Trophoblast cell (in vitro differentiated cells and primary cell): Measurements from ENCODE around the gene ARNT2.

Source experiments
- DNase-seq, 2 donors: peaks; one replicate each; pipeline ENCODE4 v3.0.0-alpha.2; 2016
- H2AFZ ChIP-seq: 2 replicates; pipeline ENCODE4 v1.6.1; 2013; ENCODE audit warnings: low read length, moderate library complexity, mild to moderate bottlenecking; ENCODE audit not compliant: insufficient read depth, poor library complexity
- H2AK5ac ChIP-seq: 2 replicates; pipeline ENCODE4 v1.6.1; 2013; ENCODE audit warnings: mild to moderate bottlenecking, low read length
- H2BK120ac ChIP-seq: 2 replicates; pipeline ENCODE4 v1.6.1; 2013; ENCODE audit warnings: low read length, mild to moderate bottlenecking, moderate library complexity; ENCODE audit not compliant: insufficient read depth, poor library complexity
- H2BK12ac ChIP-seq: 2 replicates; pipeline ENCODE4 v1.6.1; 2013; ENCODE audit warnings: mild to moderate bottlenecking, low read length, moderate library complexity
- H2BK5ac ChIP-seq: 2 replicates; pipeline ENCODE4 v1.6.1; 2013; ENCODE audit warnings: low read length, low read depth, moderate library complexity, mild to moderate bottlenecking; ENCODE audit not compliant: poor library complexity
- H3K14ac ChIP-seq: 2 replicates; pipeline ENCODE4 v1.6.1; 2013; ENCODE audit warnings: mild to moderate bottlenecking, low read length
- H3K18ac ChIP-seq: 2 replicates; pipeline ENCODE4 v1.6.1; 2013; ENCODE audit warnings: mild to moderate bottlenecking, low read length
- H3K23ac ChIP-seq: 2 replicates; pipeline ENCODE4 v1.6.1; 2013; ENCODE audit warnings: low read length
- H3K27ac ChIP-seq: 2 replicates; pipeline ENCODE4 v1.5.1; 2013; ENCODE audit warnings: low read depth, mild to moderate bottlenecking, inconsistent platforms, low read length, moderate library complexity
- H3K27me3 ChIP-seq: 2 replicates; pipeline ENCODE4 v1.6.1; 2013; ENCODE audit warnings: inconsistent platforms, mild to moderate bottlenecking, low read length, moderate library complexity; ENCODE audit not compliant: insufficient read depth
- H3K36me3 ChIP-seq, 2 experiments: 1 replicate in 1 of 2; 2 replicates in 1 of 2; pipeline ENCODE4 v1.6.1; 2013; ENCODE audit warnings: low read length in 2 of 2, mild to moderate bottlenecking in 2 of 2, moderate library complexity in 1 of 2; ENCODE audit not compliant: insufficient read depth in 2 of 2, control insufficient read depth in 1 of 2
- H3K4ac ChIP-seq: 2 replicates; pipeline ENCODE4 v1.6.1; 2013; ENCODE audit warnings: low read depth, mild to moderate bottlenecking, low read length, moderate library complexity
- H3K4me1 ChIP-seq, 2 experiments: 1 replicate in 1 of 2; 2 replicates in 1 of 2; pipeline ENCODE4 v1.6.1; 2013; ENCODE audit warnings: low read length in 2 of 2, mild to moderate bottlenecking in 2 of 2, moderate library complexity in 1 of 2; ENCODE audit not compliant: insufficient read depth in 2 of 2, control insufficient read depth in 1 of 2
- H3K4me2 ChIP-seq: 2 replicates; pipeline ENCODE4 v1.6.1; 2013; ENCODE audit warnings: inconsistent platforms, mild to moderate bottlenecking, low read length, moderate library complexity
- H3K4me3 ChIP-seq: 2 replicates; pipeline ENCODE4 v1.5.1; 2013; ENCODE audit warnings: mild to moderate bottlenecking, low read depth, low read length, inconsistent platforms
- H3K79me1 ChIP-seq: one replicate; pipeline ENCODE4 v1.6.1; 2013; ENCODE audit warnings: low read length
- H3K79me2 ChIP-seq: 2 replicates; pipeline ENCODE4 v1.6.1; 2013; ENCODE audit warnings: low read length, mild to moderate bottlenecking; ENCODE audit not compliant: control insufficient read depth, insufficient read depth, poor library complexity
- H3K9ac ChIP-seq: 2 replicates; pipeline ENCODE4 v1.6.1; 2013; ENCODE audit warnings: mild to moderate bottlenecking, low read length
- H3K9me3 ChIP-seq: 2 replicates; pipeline ENCODE4 v1.6.1; 2013; ENCODE audit warnings: low read depth, mild to moderate bottlenecking, control low read depth, inconsistent platforms, low read length; ENCODE audit not compliant: insufficient read depth
- H4K12ac ChIP-seq: 2 replicates; pipeline ENCODE4 v1.6.1; 2013; ENCODE audit warnings: low read depth, mild to moderate bottlenecking, low read length, moderate library complexity
- H4K8ac ChIP-seq: 2 replicates; pipeline ENCODE4 v1.6.1; 2013; ENCODE audit warnings: low read depth, mild to moderate bottlenecking, low read length, moderate library complexity
- H4K91ac ChIP-seq: one replicate; pipeline ENCODE4 v1.6.1; 2013; ENCODE audit warnings: low read depth, mild to moderate bottlenecking, low read length, moderate library complexity
- WGBS: extraction: QIAGEN DNeasy Blood & Tissue Kit; methylation state at CpG from one replicate; pipeline ENCODE4 v1.1.7; 2013; ENCODE audit warnings: missing lambda C conversion rate; ENCODE audit not compliant: insufficient read length, insufficient coverage; ENCODE audit errors: extremely low coverage; 5-methylcytosine and 5-hydroxymethylcytosine counted together

ARNT2 gene

DNA sequence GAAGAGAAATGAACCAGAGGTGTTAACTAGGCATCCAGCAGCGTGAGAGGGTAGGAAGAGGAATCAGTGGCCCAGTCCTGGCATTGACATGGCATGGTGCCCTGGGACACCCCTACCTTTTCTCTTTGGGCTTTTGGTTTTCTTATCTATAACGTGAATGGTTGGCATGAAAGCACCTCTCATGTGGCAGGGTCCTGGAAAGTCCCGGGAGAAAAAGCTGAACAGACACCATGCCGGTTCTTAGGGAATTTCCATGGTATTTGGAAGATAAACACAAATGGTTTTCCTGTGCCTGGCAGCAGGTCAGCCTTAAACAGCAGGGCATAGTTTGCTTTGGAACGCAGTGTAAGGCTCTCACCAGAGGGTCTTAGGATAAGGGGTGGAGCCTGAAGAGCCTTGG, 15.4 kb downstream of the ARNT2 start:
- Histone ChIP-seq H3K27ac (no peak overlapping the region), H2AK5ac (no peak overlapping the region), H3K4me2 (no peak overlapping the region), H2BK120ac (no peak overlapping the region), H4K8ac (no peak overlapping the region), H3K4me1 (no peaks in the 10 kb centered on the region), H4K12ac (no peak overlapping the region), H3K18ac (no peak overlapping the region), H2AFZ (no peak overlapping the region), H3K4ac (no peak overlapping the region), H3K79me1 (no peaks in the 10 kb centered on the region), H4K91ac (no peak overlapping the region), H3K36me3 (no peaks in the 10 kb centered on the region), H3K14ac (no peak overlapping the region), H2BK5ac (no peak overlapping the region), H2BK12ac (no peak overlapping the region), H3K4me3 (no peak overlapping the region), H3K9ac (no peak overlapping the region), H3K23ac (no peak overlapping the region), H3K9me3 (no peaks in the 10 kb centered on the region), H3K79me2 (no peaks in the 10 kb centered on the region), H3K27me3 (no peaks in the 10 kb centered on the region)
- DNase-seq = no peak
- WGBS = no CpG with 5 or more reads among the region's 5 CpGs

DNA sequence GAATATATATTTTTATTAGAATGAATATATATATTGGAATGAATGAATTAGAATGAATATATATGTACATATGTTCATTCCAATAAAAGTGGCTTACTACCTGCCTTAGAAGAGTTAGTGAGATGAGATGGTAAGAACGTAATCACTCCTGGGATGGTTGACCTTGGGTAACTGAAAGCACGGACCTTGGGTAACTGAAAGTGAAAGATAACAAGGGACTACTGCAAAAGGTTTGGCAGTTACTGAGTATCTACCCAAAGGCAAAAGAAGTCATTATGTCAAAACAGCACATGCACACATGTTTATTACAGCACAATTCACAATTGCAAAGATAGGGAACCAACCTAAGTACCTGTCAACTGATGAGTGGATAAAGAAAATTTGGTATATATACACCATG, 16.5 kb downstream of the ARNT2 start:
- DNase-seq = no peak
- no peak overlapping the region for H3K9ac ChIP-seq
- no peak overlapping the region for H4K91ac ChIP-seq
- H3K4me1 ChIP-seq = no peaks in the 10 kb centered on the region
- H3K18ac ChIP-seq = no peak overlapping the region
- H3K27ac ChIP-seq = no peak overlapping the region
- no peak overlapping the region for H3K4me3 ChIP-seq
- H3K79me2 ChIP-seq = no peaks in the 10 kb centered on the region
- no peak overlapping the region for H3K14ac ChIP-seq
- no peak overlapping the region for H2BK5ac ChIP-seq
- H3K9me3 ChIP-seq = no peaks in the 10 kb centered on the region
- H3K4me2 ChIP-seq = no peak overlapping the region
- no peak overlapping the region for H2AK5ac ChIP-seq
- no peak overlapping the region for H3K4ac ChIP-seq
- no peak overlapping the region for H4K8ac ChIP-seq
- H2AFZ ChIP-seq = no peak overlapping the region
- WGBS = no CpG with 5 or more reads among the region's 2 CpGs
- no peak overlapping the region for H2BK120ac ChIP-seq
- H2BK12ac ChIP-seq = no peak overlapping the region
- no peak overlapping the region for H3K23ac ChIP-seq
- no peaks in the 10 kb centered on the region for H3K79me1 ChIP-seq
- no peak overlapping the region for H4K12ac ChIP-seq
- H3K27me3 ChIP-seq = no peaks in the 10 kb centered on the region
- H3K36me3 ChIP-seq = no peaks in the 10 kb centered on the region

DNA sequence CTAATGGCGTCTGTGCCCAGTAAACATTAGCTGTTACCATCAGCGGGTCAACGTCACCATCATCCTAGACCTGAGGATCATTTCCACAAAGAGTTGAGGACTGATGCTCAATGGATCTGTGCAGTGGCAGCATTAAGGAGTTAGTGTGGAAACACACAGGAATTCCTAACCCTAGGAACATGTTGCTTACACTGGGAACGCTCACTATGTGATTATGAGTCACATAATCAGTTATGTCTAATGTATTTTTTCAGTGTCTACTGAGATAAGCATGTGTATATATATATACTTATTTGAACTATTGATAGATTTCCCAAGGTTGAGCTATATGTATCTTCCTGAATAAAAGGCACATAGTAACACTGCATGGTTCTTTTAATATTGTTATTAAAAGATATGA, 19.0 kb downstream of the ARNT2 start:
- H3K79me1 ChIP-seq = no peaks in the 10 kb centered on the region
- H3K9ac ChIP-seq = no peak overlapping the region
- no peak overlapping the region for H4K12ac ChIP-seq
- DNase-seq = no peak
- H2BK5ac ChIP-seq = no peak overlapping the region
- H3K9me3 ChIP-seq = no peaks in the 10 kb centered on the region
- H3K14ac ChIP-seq = no peak overlapping the region
- H2BK12ac ChIP-seq = no peak overlapping the region
- no CpG with 5 or more reads among the region's 4 CpGs for WGBS
- H2AFZ ChIP-seq = no peak overlapping the region
- no peak overlapping the region for H4K91ac ChIP-seq
- H3K23ac ChIP-seq = no peak overlapping the region
- no peaks in the 10 kb centered on the region for H3K4me1 ChIP-seq
- H3K79me2 ChIP-seq = no peaks in the 10 kb centered on the region
- no peak overlapping the region for H3K4me2 ChIP-seq
- no peak overlapping the region for H3K18ac ChIP-seq
- H3K27ac ChIP-seq = no peak overlapping the region
- H3K4me3 ChIP-seq = no peak overlapping the region
- no peak overlapping the region for H2AK5ac ChIP-seq
- no peaks in the 10 kb centered on the region for H3K27me3 ChIP-seq
- H2BK120ac ChIP-seq = no peak overlapping the region
- H3K4ac ChIP-seq = no peak overlapping the region
- no peak overlapping the region for H4K8ac ChIP-seq
- no peaks in the 10 kb centered on the region for H3K36me3 ChIP-seq

DNA sequence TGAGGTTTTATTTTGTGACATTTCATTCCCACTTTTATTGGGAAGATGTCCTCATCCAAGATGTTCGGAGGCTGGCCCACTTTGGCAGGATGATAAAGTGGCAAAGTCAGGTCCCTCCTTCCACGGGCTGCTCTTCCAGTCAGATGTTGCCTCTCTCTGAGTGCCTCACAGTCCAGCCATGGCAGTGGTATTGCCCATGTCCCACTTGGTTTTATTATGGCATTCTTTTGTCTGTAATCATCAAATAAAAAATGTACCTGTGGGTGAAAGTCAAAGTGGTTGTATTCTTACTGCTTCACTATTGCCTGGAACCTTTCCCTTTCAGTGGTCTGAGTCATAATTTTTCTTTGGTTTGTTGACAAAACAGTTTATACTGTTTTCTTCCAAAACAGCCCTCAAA, 20.2 kb downstream of the ARNT2 start:
- no peak overlapping the region for H3K4ac ChIP-seq
- H3K23ac ChIP-seq = no peak overlapping the region
- H4K91ac ChIP-seq = no peak overlapping the region
- H2BK12ac ChIP-seq = no peak overlapping the region
- no peak overlapping the region for H3K27ac ChIP-seq
- H3K79me1 ChIP-seq = no peaks in the 10 kb centered on the region
- no peaks in the 10 kb centered on the region for H3K4me1 ChIP-seq
- H3K18ac ChIP-seq = no peak overlapping the region
- no peak overlapping the region for H4K12ac ChIP-seq
- no peaks in the 10 kb centered on the region for H3K27me3 ChIP-seq
- no peak overlapping the region for H2AK5ac ChIP-seq
- no peak for DNase-seq
- no peak overlapping the region for H3K4me3 ChIP-seq
- no CpG with 5 or more reads among the region's 2 CpGs for WGBS
- no peaks in the 10 kb centered on the region for H3K36me3 ChIP-seq
- H2AFZ ChIP-seq = no peak overlapping the region
- H2BK5ac ChIP-seq = no peak overlapping the region
- no peak overlapping the region for H2BK120ac ChIP-seq
- H3K4me2 ChIP-seq = no peak overlapping the region
- no peak overlapping the region for H4K8ac ChIP-seq
- H3K14ac ChIP-seq = no peak overlapping the region
- no peaks in the 10 kb centered on the region for H3K9me3 ChIP-seq
- no peak overlapping the region for H3K9ac ChIP-seq
- H3K79me2 ChIP-seq = no peaks in the 10 kb centered on the region
